GM21786 (cell line): Measurements from ENCODE around the gene CACNG4.

Source experiments
- ATAC-seq: cut with Tn5 transposase; IDR thresholded peaks from one replicate; pipeline ENCODE4 v1.9.1; 2021; ENCODE audit not compliant: unreplicated experiment

The CACNG4 gene

GRCh38 chr17:66983414-66984021, 19.0 kb downstream of the CACNG4 start:
- ATAC-seq, result no peak

GRCh38 chr17:66984730-66985129, 20.2 kb downstream of the CACNG4 start:
- no peak for ATAC-seq

DNA sequence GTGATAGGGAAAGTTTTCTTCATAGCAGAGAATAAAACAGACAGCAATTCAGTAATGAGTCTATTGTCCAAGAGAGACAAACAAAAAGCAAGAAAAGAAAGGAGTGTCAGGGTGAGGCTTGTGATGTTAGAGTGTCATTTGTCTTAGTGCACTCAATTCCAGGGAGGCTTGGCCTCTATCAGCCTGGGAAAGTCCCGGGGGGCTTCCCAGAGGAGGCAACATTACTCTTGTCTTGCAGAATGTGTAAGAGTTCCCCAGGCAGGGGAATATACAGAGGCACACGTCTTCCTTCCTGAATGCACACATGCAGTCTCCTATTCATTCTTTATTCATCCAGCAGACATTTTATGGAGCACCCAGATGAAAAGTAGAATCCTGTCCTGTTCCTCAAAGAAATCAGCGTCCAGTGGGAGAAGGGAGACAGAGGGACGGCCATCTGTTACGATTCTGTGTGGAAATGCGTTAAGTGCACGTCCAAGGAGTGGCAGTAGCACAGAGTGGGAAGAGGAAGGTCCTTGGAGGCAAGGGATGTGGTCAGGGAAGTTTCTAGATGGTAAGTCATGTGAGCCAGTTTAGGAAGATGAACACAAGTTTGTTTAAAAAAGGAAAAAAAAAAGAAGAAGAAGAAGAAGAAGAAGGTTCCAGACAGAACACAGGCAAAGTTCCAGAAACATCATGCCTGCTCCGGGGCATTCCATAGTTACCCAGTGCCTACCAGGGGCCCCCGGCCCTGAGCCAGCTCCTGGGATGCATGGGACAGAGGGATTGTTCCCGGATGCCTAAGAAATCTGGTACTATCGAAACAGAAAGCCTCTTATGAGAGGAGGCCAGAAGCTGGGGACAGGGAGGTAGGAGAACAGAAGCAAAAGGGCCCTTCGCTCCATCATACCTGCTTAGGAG, 21.1 kb downstream of the CACNG4 start:
- no peak for ATAC-seq

DNA sequence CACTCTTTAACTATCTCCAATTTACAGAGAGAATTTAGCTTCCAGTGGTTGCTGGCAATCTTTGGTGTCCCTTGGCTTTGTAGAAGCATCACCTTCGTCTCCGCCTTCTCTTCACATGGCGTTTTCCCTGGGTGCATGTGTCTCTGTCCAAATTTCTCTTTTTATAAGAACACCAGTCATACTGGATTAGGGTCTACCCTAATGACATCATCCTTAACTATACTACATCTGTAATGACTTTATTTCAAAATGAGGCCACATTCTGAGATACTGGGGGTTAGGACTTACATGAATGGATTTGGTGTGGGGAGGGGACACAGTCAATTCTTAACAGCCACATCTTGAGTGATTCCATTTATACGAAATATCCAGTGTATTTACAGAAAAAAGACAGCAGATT, 22.2 kb downstream of the CACNG4 start:
- no peak for ATAC-seq

DNA sequence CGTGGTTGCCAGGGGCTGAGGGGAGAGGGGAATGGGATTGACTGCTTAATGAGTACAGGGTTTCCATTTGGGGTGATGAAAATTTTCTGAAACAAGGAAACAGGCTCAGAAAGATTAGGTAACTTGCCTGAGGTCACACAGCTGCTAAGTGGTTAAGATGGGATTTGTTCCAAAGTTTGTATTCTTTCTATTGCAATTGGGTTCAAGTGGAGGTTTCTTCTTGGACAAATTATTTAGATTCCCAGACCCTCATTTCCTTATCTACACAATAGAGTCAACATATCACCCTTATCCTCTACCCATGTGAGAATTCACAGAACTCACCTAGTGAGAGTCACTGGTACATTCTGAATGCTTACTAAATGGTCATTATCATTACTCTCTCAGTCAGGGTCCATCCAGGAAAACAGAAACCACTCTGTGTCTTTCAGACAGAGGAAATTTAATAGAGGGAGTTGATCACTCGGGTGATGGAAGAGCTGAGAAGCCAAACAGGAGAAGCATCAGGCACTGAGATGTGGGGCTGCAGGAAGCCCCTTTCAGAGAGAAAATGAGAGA, 22.6 kb downstream of the CACNG4 start:
- ATAC-seq, result no peak

DNA sequence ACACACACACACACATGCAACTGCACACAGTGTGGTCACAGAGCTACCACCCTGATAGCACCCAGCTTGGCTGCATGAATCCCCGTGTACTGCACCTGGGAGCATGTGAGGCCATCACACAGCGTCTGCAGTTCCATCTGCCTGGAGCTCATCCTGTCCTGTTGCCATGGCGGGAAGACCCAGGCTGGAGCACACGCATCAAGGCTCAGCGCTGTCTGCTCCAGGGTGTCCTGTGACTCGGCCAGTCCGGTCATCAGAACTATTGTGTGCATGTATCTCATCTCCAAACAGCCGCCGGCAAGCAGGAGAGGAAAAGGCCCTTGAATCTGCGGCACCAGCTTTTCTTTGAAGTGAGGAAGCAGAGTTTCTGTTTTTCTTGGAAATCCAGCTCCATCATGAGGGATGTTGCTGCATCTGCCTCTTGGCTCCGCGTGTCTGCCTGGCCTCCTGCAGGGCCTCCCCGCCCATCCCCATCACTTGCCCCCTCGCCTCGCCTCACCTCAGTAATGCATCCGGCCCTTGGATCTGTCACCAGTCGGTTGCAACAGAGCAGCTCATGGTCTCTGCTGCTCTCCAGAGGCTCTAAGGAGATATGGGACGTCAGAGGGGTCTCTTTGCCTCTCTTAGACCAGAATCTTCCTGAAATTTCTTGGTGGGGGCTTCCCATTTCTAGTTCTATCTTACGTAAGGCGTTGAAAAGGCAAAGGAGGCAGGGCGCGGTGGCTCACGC, 23.7 kb downstream of the CACNG4 start:
- ATAC-seq, result no peak

GRCh38 chr17:66989076-66989475, 24.6 kb downstream of the CACNG4 start:
- no peak for ATAC-seq

GRCh38 chr17:66989579-66989978, 25.1 kb downstream of the CACNG4 start:
- ATAC-seq, result no peak

DNA sequence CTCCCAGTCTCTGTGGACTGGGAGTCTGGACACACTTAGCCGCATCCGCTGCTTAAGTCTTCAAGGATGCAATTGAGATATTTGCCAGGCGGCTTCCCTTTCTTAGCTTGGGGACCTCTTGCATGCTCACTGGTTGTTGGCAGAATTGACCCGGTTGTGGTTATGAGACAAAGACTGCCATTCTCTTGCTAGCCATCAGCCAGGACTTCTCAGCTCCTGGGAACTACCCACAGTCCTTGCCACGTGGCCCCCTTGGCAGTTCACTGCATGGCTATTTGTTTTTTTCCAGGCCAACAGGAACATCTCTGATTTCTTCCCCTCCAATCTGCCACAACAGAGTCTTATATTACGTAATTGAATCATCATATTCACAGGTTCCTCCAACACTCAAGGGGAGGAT, 25.5 kb downstream of the CACNG4 start:
- no peak for ATAC-seq

DNA sequence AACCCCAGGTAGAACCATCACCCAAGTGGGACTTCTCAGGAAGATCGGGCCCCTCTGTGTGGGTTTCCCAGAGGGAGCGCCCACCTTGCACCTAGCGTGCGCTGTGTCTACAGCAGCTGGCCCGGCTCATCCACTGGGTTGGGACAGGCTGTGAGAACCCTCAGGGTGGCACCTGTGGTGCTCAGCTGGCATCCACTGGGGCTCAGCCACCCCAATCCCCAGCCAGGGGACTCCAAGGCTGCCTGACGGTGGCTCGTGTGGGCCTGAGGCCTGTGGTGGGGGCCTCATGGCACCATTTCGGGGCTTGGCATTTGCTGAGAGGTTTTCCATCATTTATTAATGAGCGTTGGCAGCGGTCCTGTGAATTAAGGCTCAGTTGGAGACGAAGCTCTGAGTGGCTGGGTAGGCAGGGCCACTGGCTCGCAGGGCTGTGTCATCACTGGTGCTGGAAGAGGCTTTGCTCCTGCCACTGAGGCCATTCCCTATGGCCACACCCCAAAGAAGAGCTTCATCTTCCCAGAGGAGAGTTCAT, 28.5 kb downstream of the CACNG4 start:
- no peak for ATAC-seq

- no peak for ATAC-seq
Measured at GRCh38 chr17:66994361-66994760, 29.9 kb downstream of the CACNG4 start.

DNA sequence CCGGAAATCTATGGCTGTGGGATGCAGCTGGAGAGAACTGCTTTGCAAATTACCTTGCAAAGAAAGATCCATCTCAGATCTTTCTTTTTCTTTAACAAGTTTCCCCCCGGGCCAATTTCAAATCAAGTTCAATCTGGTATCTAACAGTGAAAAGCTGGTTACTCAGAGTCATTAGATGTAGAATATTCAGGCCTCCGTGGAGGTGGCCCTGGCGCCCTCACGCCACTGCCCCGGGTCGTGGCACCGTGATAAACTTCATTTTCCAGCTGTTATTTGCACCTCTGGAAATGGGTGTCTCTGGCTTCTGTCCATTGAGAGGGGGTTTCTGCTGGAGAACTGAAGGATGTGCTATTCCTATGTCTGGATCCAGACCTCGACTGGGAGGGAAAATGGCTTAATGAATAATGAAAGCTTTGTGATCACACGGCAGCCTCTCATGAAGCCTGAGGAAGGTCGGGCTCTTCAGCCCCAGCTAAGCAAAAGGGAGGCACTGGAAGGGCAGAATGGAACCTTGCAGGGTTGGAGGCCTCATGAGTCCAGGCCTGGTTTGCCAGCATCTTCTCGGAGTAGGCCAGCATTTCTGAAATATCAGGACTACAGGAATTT, 30.5 kb downstream of the CACNG4 start:
- ATAC-seq, result no peak

- no peak for ATAC-seq
Measured at GRCh38 chr17:66995944-66996343, 31.4 kb downstream of the CACNG4 start.

GRCh38 chr17:66996926-66997325, 32.4 kb downstream of the CACNG4 start:
- ATAC-seq, result no peak

DNA sequence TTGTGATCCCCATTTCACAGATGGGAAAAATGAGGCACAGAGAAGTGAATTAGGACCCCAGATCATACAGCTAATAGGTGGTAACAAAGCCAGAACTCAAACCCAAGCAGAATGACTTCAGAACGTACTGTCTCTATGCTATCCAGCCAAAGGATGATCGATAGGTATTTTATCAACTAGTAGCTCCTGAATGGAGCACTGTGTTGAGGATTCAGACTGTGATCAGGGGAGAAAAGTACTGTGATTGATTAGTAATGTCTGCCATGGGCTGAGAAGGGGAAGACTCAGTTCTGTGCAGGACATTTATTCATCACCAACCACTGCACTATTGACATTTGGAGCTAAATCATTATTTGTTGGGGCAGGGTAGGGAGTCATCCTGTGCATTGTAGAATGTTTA, 38.7 kb downstream of the CACNG4 start:
- no peak for ATAC-seq

DNA sequence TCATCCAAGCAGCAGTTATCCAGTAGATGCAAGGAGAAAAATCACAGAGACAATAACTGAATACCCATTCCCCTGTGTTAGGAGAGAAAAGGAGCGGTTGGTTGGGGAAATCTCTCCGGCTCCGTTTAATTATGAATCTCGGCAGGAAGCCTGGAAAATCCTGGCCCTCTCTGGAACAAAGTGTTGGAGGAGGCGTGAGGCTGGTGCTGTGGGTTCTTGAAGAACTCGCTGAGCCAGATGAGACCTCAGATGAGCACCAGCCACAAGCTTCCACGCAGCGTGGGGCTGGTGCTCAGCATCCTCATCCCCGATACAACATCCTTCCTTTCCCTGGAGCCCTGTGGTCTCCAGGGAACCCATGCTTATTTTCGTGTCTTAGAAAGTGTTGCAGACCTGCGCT, 39.7 kb downstream of the CACNG4 start:
- no peak for ATAC-seq

DNA sequence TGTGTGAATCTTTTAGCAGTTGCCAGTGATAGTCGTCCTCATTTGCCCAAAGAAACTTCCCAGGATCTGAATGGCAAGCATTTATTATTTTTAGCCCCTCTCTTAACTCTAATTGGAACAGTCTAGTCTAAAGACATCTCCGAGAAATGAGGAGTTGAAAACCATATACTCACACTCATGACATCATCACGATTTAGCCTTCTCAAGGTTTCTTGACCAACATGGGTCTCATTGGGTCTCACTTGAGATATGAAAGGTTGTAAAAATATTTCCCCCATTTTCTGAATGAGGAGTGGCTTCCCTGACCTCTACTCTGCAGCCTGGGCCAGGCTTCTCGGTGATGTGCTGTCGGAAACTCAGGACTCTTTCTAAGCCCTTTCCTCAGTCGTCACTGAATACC, 42.8 kb downstream of the CACNG4 start:
- ATAC-seq, result no peak

- ATAC-seq, result no peak
Measured at GRCh38 chr17:67008101-67008500, 43.6 kb downstream of the CACNG4 start.

DNA sequence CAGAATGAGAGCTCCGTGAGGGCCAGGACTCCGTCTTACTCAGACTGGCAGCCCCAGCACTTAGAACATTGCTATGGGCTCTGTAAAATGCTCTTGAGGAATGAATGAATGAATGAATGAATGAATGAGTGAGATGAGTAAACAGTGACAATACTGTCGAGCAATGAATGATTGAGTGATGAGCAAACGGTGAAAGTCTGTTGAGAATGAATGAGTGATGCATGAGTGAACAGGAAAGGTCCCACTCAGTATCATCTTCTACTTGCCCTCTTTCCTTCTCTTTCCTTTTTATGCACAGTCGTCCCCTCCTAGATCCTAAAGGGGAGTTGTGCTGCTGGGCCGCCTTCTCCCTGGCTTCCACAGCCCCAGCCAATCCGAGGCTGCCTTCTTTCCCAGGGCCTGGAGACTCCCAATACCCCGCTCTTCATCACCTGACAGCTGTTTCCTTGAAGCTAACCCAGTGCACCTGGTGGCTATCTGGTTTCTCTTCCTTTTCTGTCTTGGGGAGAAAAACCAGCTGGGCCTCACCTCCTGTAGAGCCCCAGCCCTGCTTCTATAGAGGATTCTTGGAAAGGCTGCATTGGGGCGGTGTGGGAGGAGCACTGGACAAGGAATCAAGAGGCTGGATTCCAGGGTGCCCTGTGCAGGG, 47.1 kb downstream of the CACNG4 start:
- ATAC-seq, result no peak

DNA sequence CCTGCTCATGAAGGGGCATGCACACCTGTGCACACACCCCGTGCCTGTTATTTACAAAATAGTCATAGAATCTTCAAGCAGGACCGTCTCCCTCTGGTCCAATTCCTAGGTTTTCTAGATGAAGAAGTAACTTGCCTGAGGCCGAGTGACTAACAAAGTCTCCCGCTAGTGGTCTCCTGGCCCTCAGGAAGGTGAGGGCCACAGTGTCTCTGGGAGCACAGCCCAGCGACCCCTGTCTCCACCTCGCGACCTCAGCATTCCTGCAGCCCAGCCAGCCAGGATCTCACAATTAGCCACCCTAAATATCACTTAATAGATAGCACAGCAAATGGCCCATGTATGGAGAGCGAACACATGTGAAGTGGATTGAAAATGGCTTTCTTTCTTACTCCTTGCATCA, 49.4 kb downstream of the CACNG4 start:
- ATAC-seq, result no peak
